K562 (cell line): ENCODE measurements around the gene KCTD16.

Experiments used
- EZH2 ChIP-seq: IDR thresholded peaks from 2 replicates; pipeline ENCODE4 v1.6.1; 2012; ENCODE audit warnings: low read depth, mild to moderate bottlenecking, inconsistent platforms, low read length, borderline replicate concordance
- MEF2D ChIP-seq: conservative IDR thresholded peaks from 2 replicates; pipeline ENCODE4 v1.6.1; 2016; ENCODE audit warnings: low read depth, missing genetic modification characterization, missing compliant biosample characterization
- NUFIP1 ChIP-seq: fragments of 450-650 bp; IDR thresholded peaks from 2 replicates; pipeline ENCODE4 v1.6.1; 2018; ENCODE audit not compliant: partially characterized antibody
- POLR2AphosphoS5 ChIP-seq: IDR thresholded peaks from 2 replicates; pipeline ENCODE4 v1.6.1; 2011; ENCODE audit warnings: mild to moderate bottlenecking, low read depth, low read length, moderate library complexity; ENCODE audit not compliant: control insufficient read depth, insufficient read depth
- RNF2 ChIP-seq: sonication (generic); IDR thresholded peaks from 2 replicates; pipeline ENCODE4 v1.6.1; 2016
- SIN3A ChIP-seq, 2 experiments: fragments of 150-350 bp in 1 of 2; IDR thresholded peaks; 2 replicates each; pipeline ENCODE4 v1.6.1; 2011 to 2016; ENCODE audit warnings: borderline replicate concordance in 2 of 2, low read depth in 2 of 2, low read length in 2 of 2, mild to moderate bottlenecking in 2 of 2, moderate library complexity in 2 of 2; ENCODE audit not compliant: control insufficient read depth in 1 of 2
- SMC3 ChIP-seq: conservative IDR thresholded peaks from 2 replicates; pipeline ENCODE4 v1.6.1; 2011; ENCODE audit warnings: low read depth, low read length, improper control_type of control experiment; ENCODE audit not compliant: insufficient read depth
- TCF7 ChIP-seq: sonication (generic); IDR thresholded peaks from 2 replicates; pipeline ENCODE4 v1.6.1; 2016; ENCODE audit warnings: antibody characterized with exemption, borderline replicate concordance
- TEAD4 ChIP-seq, 2 experiments: sonication (generic) in 1 of 2; formaldehyde crosslinking in 1 of 2; IDR thresholded peaks; 2 replicates each; pipeline versions ENCODE4 v1.6.1 to v1.8.0; 2012 to 2022; ENCODE audit warnings: borderline replicate concordance in 1 of 2, inconsistent platforms in 1 of 2, low read length in 1 of 2, mild to moderate bottlenecking in 1 of 2, missing genetic modification reagents in 1 of 2
- TOE1 ChIP-seq, 2 experiments: fragments of 450-650 bp in 1 of 2; sonication (generic) in 1 of 2; formaldehyde crosslinking in 1 of 2; IDR thresholded peaks; 2 replicates each; pipeline versions ENCODE4 v1.7.1 to v1.8.0; 2016 to 2022; ENCODE audit warnings: borderline replicate concordance in 2 of 2, mild to moderate bottlenecking in 2 of 2, antibody characterized with exemption in 1 of 2, inconsistent platforms in 1 of 2, low read depth in 1 of 2, missing genetic modification reagents in 1 of 2, moderate library complexity in 1 of 2
- ZNF121 ChIP-seq: sonication (generic); formaldehyde crosslinking; conservative IDR thresholded peaks from 2 replicates; pipeline ENCODE4 v1.8.0; 2022; ENCODE audit warnings: missing genetic modification reagents
- ZNF444 ChIP-seq: fragments of 250-450 bp; sonication (Bioruptor Pico); IDR thresholded peaks from 2 replicates; pipeline ENCODE4 v1.4.0; 2020; ENCODE audit warnings: mild to moderate bottlenecking, moderate library complexity
- TF ChIP-seq, protein P1 (sequence below), 2 experiments: fragments of 450-650 bp in 1 of 2; sonication (generic) in 1 of 2; formaldehyde crosslinking in 1 of 2; IDR thresholded peaks in 1 of 2; conservative IDR thresholded peaks in 1 of 2; 2 replicates each; pipeline versions ENCODE4 v1.6.1 to v1.8.1; 2016 to 2023; ENCODE audit warnings: mild to moderate bottlenecking in 2 of 2, moderate library complexity in 2 of 2, inconsistent platforms in 1 of 2, missing genetic modification reagents in 1 of 2
- TF ChIP-seq, protein P2 (sequence below), 3 experiments: IDR thresholded peaks in 2 of 3; conservative IDR thresholded peaks in 1 of 3; 2 replicates each; pipeline ENCODE4 v1.5.1; 2011 to 2012; ENCODE audit warnings: low read length in 3 of 3, mild to moderate bottlenecking in 3 of 3, control low read depth in 2 of 3, improper control_type of control experiment in 1 of 3, inconsistent platforms in 1 of 3, low read depth in 1 of 3, mixed read lengths in 1 of 3, moderate library complexity in 1 of 3; ENCODE audit not compliant: insufficient read depth in 2 of 3

DNA sequence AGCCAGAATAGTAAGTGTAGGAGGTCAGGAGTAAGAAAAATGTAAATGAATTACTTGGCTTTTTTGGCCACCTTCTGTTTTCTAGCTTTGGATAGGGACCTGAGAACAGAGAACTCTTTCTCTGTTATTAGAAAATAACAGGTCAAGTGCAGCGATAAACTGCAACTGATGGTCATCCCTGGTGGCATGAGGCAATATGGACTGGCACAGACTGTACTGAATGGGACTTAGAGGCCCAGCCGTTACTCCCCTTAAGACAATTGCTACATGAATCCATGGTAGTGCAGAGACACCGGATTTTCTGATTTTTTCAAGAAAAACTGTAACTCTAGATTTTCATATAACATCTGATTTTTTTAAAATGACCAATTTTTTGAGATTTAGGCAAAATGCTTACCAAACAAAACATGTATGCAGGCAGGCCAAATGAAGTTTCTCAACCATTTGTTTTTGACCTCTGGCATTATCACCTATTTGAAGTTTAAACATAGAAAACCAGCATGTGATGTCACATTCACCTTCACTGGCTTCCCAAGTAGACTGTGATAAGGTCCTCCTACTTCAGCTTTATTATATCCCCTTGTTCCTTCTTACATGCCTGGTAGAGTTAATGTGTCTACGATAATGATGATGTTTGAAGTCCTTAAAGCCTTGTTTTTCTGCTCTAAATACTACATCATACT is 262.6 kb downstream of the KCTD16 start:
- TF ChIP-seq POLR2AphosphoS5 = no peak
- TF ChIP-seq SMC3 = no peak
- no peak for TF ChIP-seq TEAD4 (IDR thresholded peaks at IDR 0.05; ENCODE audit: low read length)
- TF ChIP-seq TEAD4 (CRISPR knock-in tag; IDR thresholded peaks at IDR 0.05; ENCODE audit: borderline replicate concordance) = no peak
- TF ChIP-seq, protein P1, sequence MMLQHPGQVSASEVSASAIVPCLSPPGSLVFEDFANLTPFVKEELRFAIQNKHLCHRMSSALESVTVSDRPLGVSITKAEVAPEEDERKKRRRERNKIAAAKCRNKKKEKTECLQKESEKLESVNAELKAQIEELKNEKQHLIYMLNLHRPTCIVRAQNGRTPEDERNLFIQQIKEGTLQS (IDR thresholded peaks at IDR 0.05) = no peak
- TF ChIP-seq, protein P1 (CRISPR knock-in tag; conservative IDR thresholded peaks at IDR 0.05) = no peak
- no peak for TF ChIP-seq MEF2D (tag)
- TF ChIP-seq ZNF444 (CRISPR knock-in tag) = no peak
- TF ChIP-seq TOE1 (IDR thresholded peaks at IDR 0.05; ENCODE audit: borderline replicate concordance) = no peak
- no peak for TF ChIP-seq TOE1 (CRISPR knock-in tag; IDR thresholded peaks at IDR 0.05; ENCODE audit: borderline replicate concordance, low read depth)
- TF ChIP-seq SIN3A (IDR thresholded peaks at IDR 0.05; ENCODE audit: borderline replicate concordance in 2 of 2, control insufficient read depth in 1 of 2, low read depth in 2 of 2, low read length in 2 of 2) = no peak
- TF ChIP-seq EZH2 = no peak
- TF ChIP-seq, protein P2, sequence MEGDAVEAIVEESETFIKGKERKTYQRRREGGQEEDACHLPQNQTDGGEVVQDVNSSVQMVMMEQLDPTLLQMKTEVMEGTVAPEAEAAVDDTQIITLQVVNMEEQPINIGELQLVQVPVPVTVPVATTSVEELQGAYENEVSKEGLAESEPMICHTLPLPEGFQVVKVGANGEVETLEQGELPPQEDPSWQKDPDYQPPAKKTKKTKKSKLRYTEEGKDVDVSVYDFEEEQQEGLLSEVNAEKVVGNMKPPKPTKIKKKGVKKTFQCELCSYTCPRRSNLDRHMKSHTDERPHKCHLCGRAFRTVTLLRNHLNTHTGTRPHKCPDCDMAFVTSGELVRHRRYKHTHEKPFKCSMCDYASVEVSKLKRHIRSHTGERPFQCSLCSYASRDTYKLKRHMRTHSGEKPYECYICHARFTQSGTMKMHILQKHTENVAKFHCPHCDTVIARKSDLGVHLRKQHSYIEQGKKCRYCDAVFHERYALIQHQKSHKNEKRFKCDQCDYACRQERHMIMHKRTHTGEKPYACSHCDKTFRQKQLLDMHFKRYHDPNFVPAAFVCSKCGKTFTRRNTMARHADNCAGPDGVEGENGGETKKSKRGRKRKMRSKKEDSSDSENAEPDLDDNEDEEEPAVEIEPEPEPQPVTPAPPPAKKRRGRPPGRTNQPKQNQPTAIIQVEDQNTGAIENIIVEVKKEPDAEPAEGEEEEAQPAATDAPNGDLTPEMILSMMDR (IDR thresholded peaks at IDR 0.05 in 2 of 3, conservative IDR thresholded peaks at IDR 0.05 in 1 of 3; ENCODE audit: insufficient read depth in 2 of 3, low read depth in 1 of 3, low read length in 3 of 3) = no peak
- TF ChIP-seq ZNF121 = no peak
- no peak for TF ChIP-seq RNF2
- TF ChIP-seq TCF7 = no peak
- TF ChIP-seq NUFIP1 = no peak
